ENCODE data around the gene TMEM165.

The TMEM165 gene

GRCh38 chr4:55406545-55406944 lies 10.8 kb downstream of the TMEM165 start:
- Histone ChIP-seq H3K4me3 (ENCODE audit: low read depth, low read length) (no peak overlapping the region), H3K36me3 (ENCODE audit: control insufficient read depth, insufficient read depth, low read length) (peaks cover 58% of the 10 kb centered on the region), H3K9ac (ENCODE audit: low read depth, low read length) (no peak overlapping the region), H3K27ac (ENCODE audit: low read depth, low read length) (no peak overlapping the region), H3K9me3 (ENCODE audit: control insufficient read depth, insufficient read depth, low read length) (no peaks in the 10 kb centered on the region), H3K4me1 (ENCODE audit: control insufficient read depth, insufficient read depth, low read length) (peaks cover 4% of the 10 kb centered on the region; the same call in 1 of the 2 replicates), H3K27me3 (ENCODE audit: control insufficient read depth, insufficient read depth, low read length) (no peaks in the 10 kb centered on the region)

GRCh38 chr4:55407119-55407518 lies 11.4 kb downstream of the TMEM165 start:
- Histone ChIP-seq H3K9ac (ENCODE audit: low read depth, low read length) (no peak overlapping the region), H3K36me3 (ENCODE audit: control insufficient read depth, insufficient read depth, low read length) (peaks cover 61% of the 10 kb centered on the region), H3K4me3 (ENCODE audit: low read depth, low read length) (no peak overlapping the region), H3K27ac (ENCODE audit: low read depth, low read length) (no peak overlapping the region), H3K27me3 (ENCODE audit: control insufficient read depth, insufficient read depth, low read length) (no peaks in the 10 kb centered on the region), H3K4me1 (ENCODE audit: control insufficient read depth, insufficient read depth, low read length) (peaks cover 4% of the 10 kb centered on the region; the same call in 1 of the 2 replicates), H3K9me3 (ENCODE audit: control insufficient read depth, insufficient read depth, low read length) (no peaks in the 10 kb centered on the region)

- Histone ChIP-seq H3K27me3 (ENCODE audit: control insufficient read depth, insufficient read depth, low read length) (no peaks in the 10 kb centered on the region), H3K36me3 (ENCODE audit: control insufficient read depth, insufficient read depth, low read length) (peaks cover 66% of the 10 kb centered on the region), H3K4me3 (ENCODE audit: low read depth, low read length) (no peak overlapping the region), H3K4me1 (ENCODE audit: control insufficient read depth, insufficient read depth, low read length) (peaks cover 4% of the 10 kb centered on the region; the same call in 1 of the 2 replicates), H3K9me3 (ENCODE audit: control insufficient read depth, insufficient read depth, low read length) (no peaks in the 10 kb centered on the region), H3K27ac (ENCODE audit: low read depth, low read length) (no peak overlapping the region), H3K9ac (ENCODE audit: low read depth, low read length) (no peak overlapping the region)
Observed at GRCh38 chr4:55407764-55408163, 12.0 kb downstream of the TMEM165 start.

- Histone ChIP-seq H3K4me3 (ENCODE audit: low read depth, low read length) (no peak overlapping the region), H3K9ac (ENCODE audit: low read depth, low read length) (no peak overlapping the region), H3K4me1 (ENCODE audit: control insufficient read depth, insufficient read depth, low read length) (peaks cover 4% of the 10 kb centered on the region; the same call in 1 of the 2 replicates), H3K27ac (ENCODE audit: low read depth, low read length) (no peak overlapping the region), H3K9me3 (ENCODE audit: control insufficient read depth, insufficient read depth, low read length) (no peaks in the 10 kb centered on the region), H3K27me3 (ENCODE audit: control insufficient read depth, insufficient read depth, low read length) (no peaks in the 10 kb centered on the region), H3K36me3 (ENCODE audit: control insufficient read depth, insufficient read depth, low read length) (peaks cover 68% of the 10 kb centered on the region)
Observed at GRCh38 chr4:55409468-55410171, 13.9 kb downstream of the TMEM165 start.

GRCh38 chr4:55410431-55410830 lies 14.7 kb downstream of the TMEM165 start:
- Histone ChIP-seq H3K9me3 (ENCODE audit: control insufficient read depth, insufficient read depth, low read length) (no peaks in the 10 kb centered on the region), H3K36me3 (ENCODE audit: control insufficient read depth, insufficient read depth, low read length) (peaks cover 68% of the 10 kb centered on the region), H3K4me1 (ENCODE audit: control insufficient read depth, insufficient read depth, low read length) (peaks cover 4% of the 10 kb centered on the region; the same call in 1 of the 2 replicates), H3K4me3 (ENCODE audit: low read depth, low read length) (no peak overlapping the region), H3K9ac (ENCODE audit: low read depth, low read length) (no peak overlapping the region), H3K27me3 (ENCODE audit: control insufficient read depth, insufficient read depth, low read length) (no peaks in the 10 kb centered on the region), H3K27ac (ENCODE audit: low read depth, low read length) (no peak overlapping the region)

- H3K4me1 ChIP-seq (ENCODE audit: control insufficient read depth, insufficient read depth, low read length) = peaks cover 4% of the 10 kb centered on the region; the same call in 1 of the 2 replicates
- no peak overlapping the region for H3K9ac ChIP-seq (ENCODE audit: low read depth, low read length)
- no peak overlapping the region for H3K4me3 ChIP-seq (ENCODE audit: low read depth, low read length)
- peaks cover 68% of the 10 kb centered on the region for H3K36me3 ChIP-seq (ENCODE audit: control insufficient read depth, insufficient read depth, low read length)
- no peaks in the 10 kb centered on the region for H3K9me3 ChIP-seq (ENCODE audit: control insufficient read depth, insufficient read depth, low read length)
- no peaks in the 10 kb centered on the region for H3K27me3 ChIP-seq (ENCODE audit: control insufficient read depth, insufficient read depth, low read length)
- no peak overlapping the region for H3K27ac ChIP-seq (ENCODE audit: low read depth, low read length)
Observed at GRCh38 chr4:55411621-55412020, 15.9 kb downstream of the TMEM165 start.

- Histone ChIP-seq H3K27me3 (ENCODE audit: control insufficient read depth, insufficient read depth, low read length) (no peaks in the 10 kb centered on the region), H3K36me3 (ENCODE audit: control insufficient read depth, insufficient read depth, low read length) (peaks cover 94% of the 10 kb centered on the region), H3K4me1 (ENCODE audit: control insufficient read depth, insufficient read depth, low read length) (no peaks in the 10 kb centered on the region), H3K9me3 (ENCODE audit: control insufficient read depth, insufficient read depth, low read length) (no peaks in the 10 kb centered on the region), H3K27ac (ENCODE audit: low read depth, low read length) (no peak overlapping the region), H3K4me3 (ENCODE audit: low read depth, low read length) (no peak overlapping the region), H3K9ac (ENCODE audit: low read depth, low read length) (no peak overlapping the region)
Observed at GRCh38 chr4:55416176-55416575, 20.4 kb downstream of the TMEM165 start.

GRCh38 chr4:55424791-55425190 lies 29.0 kb downstream of the TMEM165 start:
- H3K4me1 ChIP-seq (ENCODE audit: control insufficient read depth, insufficient read depth, low read length) = no peaks in the 10 kb centered on the region
- H3K36me3 ChIP-seq (ENCODE audit: control insufficient read depth, insufficient read depth, low read length) = peaks cover 93% of the 10 kb centered on the region
- H3K27me3 ChIP-seq (ENCODE audit: control insufficient read depth, insufficient read depth, low read length) = no peaks in the 10 kb centered on the region
- H3K9me3 ChIP-seq (ENCODE audit: control insufficient read depth, insufficient read depth, low read length) = no peaks in the 10 kb centered on the region
- no peak overlapping the region for H3K4me3 ChIP-seq (ENCODE audit: low read depth, low read length)
- H3K9ac ChIP-seq (ENCODE audit: low read depth, low read length) = no peak overlapping the region
- no peak overlapping the region for H3K27ac ChIP-seq (ENCODE audit: low read depth, low read length)

- Histone ChIP-seq H3K36me3 (ENCODE audit: control insufficient read depth, insufficient read depth, low read length) (peaks cover 66% of the 10 kb centered on the region), H3K27ac (ENCODE audit: low read depth, low read length) (peak overlapping the region; percentile 75), H3K27me3 (ENCODE audit: control insufficient read depth, insufficient read depth, low read length) (no peaks in the 10 kb centered on the region), H3K4me3 (ENCODE audit: low read depth, low read length) (no peak overlapping the region), H3K4me1 (ENCODE audit: control insufficient read depth, insufficient read depth, low read length) (peaks cover 39% of the 10 kb centered on the region), H3K9me3 (ENCODE audit: control insufficient read depth, insufficient read depth, low read length) (no peaks in the 10 kb centered on the region), H3K9ac (ENCODE audit: low read depth, low read length) (no peak overlapping the region)
Observed at GRCh38 chr4:55431710-55432336, 36.1 kb downstream of the TMEM165 start.

GRCh38 chr4:55435141-55435841 lies 39.5 kb downstream of the TMEM165 start:
- no peak overlapping the region for H3K4me3 ChIP-seq (ENCODE audit: low read depth, low read length)
- H3K27ac ChIP-seq (ENCODE audit: low read depth, low read length) = no peak overlapping the region
- H3K27me3 ChIP-seq (ENCODE audit: control insufficient read depth, insufficient read depth, low read length) = no peaks in the 10 kb centered on the region
- H3K36me3 ChIP-seq (ENCODE audit: control insufficient read depth, insufficient read depth, low read length) = peaks cover 54% of the 10 kb centered on the region
- no peak overlapping the region for H3K9ac ChIP-seq (ENCODE audit: low read depth, low read length)
- H3K9me3 ChIP-seq (ENCODE audit: control insufficient read depth, insufficient read depth, low read length) = no peaks in the 10 kb centered on the region
- peaks cover 43% of the 10 kb centered on the region for H3K4me1 ChIP-seq (ENCODE audit: control insufficient read depth, insufficient read depth, low read length)

- no peaks in the 10 kb centered on the region for H3K9me3 ChIP-seq (ENCODE audit: control insufficient read depth, insufficient read depth, low read length)
- H3K27ac ChIP-seq (ENCODE audit: low read depth, low read length) = no peak overlapping the region
- H3K9ac ChIP-seq (ENCODE audit: low read depth, low read length) = no peak overlapping the region
- H3K4me1 ChIP-seq (ENCODE audit: control insufficient read depth, insufficient read depth, low read length) = peaks cover 23% of the 10 kb centered on the region
- no peak overlapping the region for H3K4me3 ChIP-seq (ENCODE audit: low read depth, low read length)
- no peaks in the 10 kb centered on the region for H3K27me3 ChIP-seq (ENCODE audit: control insufficient read depth, insufficient read depth, low read length)
- H3K36me3 ChIP-seq (ENCODE audit: control insufficient read depth, insufficient read depth, low read length) = peaks cover 64% of the 10 kb centered on the region
Observed at GRCh38 chr4:55437356-55437796, 41.6 kb downstream of the TMEM165 start.

All from HUES48 (cell line).